Measurements from ENCODE around the gene SFMBT1. TPM values are rescaled to one million over a fixed set of nuclear protein-coding genes. Genes with fewer than 3 reads are reported as not detected.

Gene SFMBT1
- total and polyA plus RNA-seq, 2 experiments from 2014 or later: 5.3 to 24.0 TPM

DNA sequence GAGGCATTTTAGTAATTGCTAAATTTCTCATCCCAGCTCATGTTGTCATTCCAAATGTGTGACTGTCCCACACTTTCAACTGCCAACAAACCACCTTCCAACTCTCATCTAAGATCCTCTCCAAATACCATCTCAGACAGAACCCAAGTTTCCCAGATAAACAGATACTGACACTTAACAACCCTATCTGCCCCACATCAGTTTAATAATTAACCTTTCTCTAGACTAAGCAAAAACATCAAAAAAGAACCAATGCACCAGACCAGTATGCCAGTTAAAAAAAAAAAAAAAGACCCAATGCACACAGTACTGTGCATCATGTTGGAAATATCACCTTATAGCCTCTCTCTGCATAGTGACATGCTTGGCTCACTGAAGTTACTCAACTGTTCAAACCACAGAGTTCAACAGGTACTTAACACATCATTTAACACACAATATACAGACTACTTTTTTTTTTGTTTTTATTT, 5.5 kb downstream of the SFMBT1 start:
- peaks cover 7% of the 10 kb centered on the region for H3K27me3 Mint-ChIP-seq (ENCODE audit: insufficient read depth, low read depth, poor library complexity)
- Histone ChIP-seq H3K36me3 (ENCODE audit: insufficient read depth) (no peaks in the 10 kb centered on the region), H2AFZ (no peak overlapping the region), H3K4me3 (no peak overlapping the region), H3K9me2 (ENCODE audit: insufficient read depth) (0 out of 2 replicates have a peak, but pooled peaks cover 6% of the 10 kb centered on the region), H4K20me1 (replicated peaks; ENCODE audit: insufficient read depth) (peaks cover 9% of the 10 kb centered on the region), H3K79me2 (replicated peaks; ENCODE audit: insufficient read depth) (peaks cover 80% of the 10 kb centered on the region), H3F3A (replicated peaks; ENCODE audit: low read depth) (peaks cover 13% of the 10 kb centered on the region), H3K27me3 (ENCODE audit: insufficient read depth) (peaks cover 17% of the 10 kb centered on the region), H3K4me1 (ENCODE audit: insufficient read depth) (peaks cover 34% of the 10 kb centered on the region), H3K4me2 (no peak overlapping the region), H3K27ac (ENCODE audit: low read depth) (no peak overlapping the region)
- ATAC-seq: no peak
- H3K27ac Mint-ChIP-seq: no peak overlapping the region
- no peak for DNase-seq (ENCODE audit: low spot score)
- TF ChIP-seq, protein P1, sequence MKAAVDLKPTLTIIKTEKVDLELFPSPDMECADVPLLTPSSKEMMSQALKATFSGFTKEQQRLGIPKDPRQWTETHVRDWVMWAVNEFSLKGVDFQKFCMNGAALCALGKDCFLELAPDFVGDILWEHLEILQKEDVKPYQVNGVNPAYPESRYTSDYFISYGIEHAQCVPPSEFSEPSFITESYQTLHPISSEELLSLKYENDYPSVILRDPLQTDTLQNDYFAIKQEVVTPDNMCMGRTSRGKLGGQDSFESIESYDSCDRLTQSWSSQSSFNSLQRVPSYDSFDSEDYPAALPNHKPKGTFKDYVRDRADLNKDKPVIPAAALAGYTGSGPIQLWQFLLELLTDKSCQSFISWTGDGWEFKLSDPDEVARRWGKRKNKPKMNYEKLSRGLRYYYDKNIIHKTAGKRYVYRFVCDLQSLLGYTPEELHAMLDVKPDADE (IDR thresholded peaks at IDR 0.05): no peak
- TF ChIP-seq, protein P2, sequence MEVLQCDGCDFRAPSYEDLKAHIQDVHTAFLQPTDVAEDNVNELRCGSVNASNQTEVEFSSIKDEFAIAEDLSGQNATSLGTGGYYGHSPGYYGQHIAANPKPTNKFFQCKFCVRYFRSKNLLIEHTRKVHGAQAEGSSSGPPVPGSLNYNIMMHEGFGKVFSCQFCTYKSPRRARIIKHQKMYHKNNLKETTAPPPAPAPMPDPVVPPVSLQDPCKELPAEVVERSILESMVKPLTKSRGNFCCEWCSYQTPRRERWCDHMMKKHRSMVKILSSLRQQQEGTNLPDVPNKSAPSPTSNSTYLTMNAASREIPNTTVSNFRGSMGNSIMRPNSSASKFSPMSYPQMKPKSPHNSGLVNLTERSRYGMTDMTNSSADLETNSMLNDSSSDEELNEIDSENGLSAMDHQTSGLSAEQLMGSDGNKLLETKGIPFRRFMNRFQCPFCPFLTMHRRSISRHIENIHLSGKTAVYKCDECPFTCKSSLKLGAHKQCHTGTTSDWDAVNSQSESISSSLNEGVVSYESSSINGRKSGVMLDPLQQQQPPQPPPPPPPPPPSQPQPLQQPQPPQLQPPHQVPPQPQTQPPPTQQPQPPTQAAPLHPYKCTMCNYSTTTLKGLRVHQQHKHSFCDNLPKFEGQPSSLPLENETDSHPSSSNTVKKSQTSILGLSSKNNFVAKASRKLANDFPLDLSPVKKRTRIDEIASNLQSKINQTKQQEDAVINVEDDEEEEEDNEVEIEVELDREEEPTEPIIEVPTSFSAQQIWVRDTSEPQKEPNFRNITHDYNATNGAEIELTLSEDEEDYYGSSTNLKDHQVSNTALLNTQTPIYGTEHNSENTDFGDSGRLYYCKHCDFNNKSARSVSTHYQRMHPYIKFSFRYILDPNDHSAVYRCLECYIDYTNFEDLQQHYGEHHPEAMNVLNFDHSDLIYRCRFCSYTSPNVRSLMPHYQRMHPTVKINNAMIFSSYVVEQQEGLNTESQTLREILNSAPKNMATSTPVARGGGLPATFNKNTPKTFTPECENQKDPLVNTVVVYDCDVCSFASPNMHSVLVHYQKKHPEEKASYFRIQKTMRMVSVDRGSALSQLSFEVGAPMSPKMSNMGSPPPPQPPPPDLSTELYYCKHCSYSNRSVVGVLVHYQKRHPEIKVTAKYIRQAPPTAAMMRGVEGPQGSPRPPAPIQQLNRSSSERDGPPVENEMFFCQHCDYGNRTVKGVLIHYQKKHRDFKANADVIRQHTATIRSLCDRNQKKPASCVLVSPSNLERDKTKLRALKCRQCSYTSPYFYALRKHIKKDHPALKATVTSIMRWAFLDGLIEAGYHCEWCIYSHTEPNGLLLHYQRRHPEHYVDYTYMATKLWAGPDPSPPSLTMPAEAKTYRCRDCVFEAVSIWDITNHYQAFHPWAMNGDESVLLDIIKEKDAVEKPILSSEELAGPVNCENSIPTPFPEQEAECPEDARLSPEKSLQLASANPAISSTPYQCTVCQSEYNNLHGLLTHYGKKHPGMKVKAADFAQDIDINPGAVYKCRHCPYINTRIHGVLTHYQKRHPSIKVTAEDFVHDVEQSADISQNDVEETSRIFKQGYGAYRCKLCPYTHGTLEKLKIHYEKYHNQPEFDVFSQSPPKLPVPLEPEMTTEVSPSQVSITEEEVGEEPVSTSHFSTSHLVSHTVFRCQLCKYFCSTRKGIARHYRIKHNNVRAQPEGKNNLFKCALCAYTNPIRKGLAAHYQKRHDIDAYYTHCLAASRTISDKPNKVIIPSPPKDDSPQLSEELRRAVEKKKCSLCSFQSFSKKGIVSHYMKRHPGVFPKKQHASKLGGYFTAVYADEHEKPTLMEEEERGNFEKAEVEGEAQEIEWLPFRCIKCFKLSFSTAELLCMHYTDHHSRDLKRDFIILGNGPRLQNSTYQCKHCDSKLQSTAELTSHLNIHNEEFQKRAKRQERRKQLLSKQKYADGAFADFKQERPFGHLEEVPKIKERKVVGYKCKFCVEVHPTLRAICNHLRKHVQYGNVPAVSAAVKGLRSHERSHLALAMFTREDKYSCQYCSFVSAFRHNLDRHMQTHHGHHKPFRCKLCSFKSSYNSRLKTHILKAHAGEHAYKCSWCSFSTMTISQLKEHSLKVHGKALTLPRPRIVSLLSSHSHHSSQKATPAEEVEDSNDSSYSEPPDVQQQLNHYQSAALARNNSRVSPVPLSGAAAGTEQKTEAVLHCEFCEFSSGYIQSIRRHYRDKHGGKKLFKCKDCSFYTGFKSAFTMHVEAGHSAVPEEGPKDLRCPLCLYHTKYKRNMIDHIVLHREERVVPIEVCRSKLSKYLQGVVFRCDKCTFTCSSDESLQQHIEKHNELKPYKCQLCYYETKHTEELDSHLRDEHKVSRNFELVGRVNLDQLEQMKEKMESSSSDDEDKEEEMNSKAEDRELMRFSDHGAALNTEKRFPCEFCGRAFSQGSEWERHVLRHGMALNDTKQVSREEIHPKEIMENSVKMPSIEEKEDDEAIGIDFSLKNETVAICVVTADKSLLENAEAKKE (CRISPR knock-in tag; IDR thresholded peaks at IDR 0.05): no peak
- TF ChIP-seq POLR2AphosphoS5 (IDR thresholded peaks at IDR 0.05; ENCODE audit: low read depth): no peak
- no peak for TF ChIP-seq ZNF331 (CRISPR knock-in tag; IDR thresholded peaks at IDR 0.05; ENCODE audit: low read depth)
- TF ChIP-seq CREB1 (CRISPR knock-in tag; IDR thresholded peaks at IDR 0.05; ENCODE audit: low read depth): no peak
- TF ChIP-seq, protein P3, sequence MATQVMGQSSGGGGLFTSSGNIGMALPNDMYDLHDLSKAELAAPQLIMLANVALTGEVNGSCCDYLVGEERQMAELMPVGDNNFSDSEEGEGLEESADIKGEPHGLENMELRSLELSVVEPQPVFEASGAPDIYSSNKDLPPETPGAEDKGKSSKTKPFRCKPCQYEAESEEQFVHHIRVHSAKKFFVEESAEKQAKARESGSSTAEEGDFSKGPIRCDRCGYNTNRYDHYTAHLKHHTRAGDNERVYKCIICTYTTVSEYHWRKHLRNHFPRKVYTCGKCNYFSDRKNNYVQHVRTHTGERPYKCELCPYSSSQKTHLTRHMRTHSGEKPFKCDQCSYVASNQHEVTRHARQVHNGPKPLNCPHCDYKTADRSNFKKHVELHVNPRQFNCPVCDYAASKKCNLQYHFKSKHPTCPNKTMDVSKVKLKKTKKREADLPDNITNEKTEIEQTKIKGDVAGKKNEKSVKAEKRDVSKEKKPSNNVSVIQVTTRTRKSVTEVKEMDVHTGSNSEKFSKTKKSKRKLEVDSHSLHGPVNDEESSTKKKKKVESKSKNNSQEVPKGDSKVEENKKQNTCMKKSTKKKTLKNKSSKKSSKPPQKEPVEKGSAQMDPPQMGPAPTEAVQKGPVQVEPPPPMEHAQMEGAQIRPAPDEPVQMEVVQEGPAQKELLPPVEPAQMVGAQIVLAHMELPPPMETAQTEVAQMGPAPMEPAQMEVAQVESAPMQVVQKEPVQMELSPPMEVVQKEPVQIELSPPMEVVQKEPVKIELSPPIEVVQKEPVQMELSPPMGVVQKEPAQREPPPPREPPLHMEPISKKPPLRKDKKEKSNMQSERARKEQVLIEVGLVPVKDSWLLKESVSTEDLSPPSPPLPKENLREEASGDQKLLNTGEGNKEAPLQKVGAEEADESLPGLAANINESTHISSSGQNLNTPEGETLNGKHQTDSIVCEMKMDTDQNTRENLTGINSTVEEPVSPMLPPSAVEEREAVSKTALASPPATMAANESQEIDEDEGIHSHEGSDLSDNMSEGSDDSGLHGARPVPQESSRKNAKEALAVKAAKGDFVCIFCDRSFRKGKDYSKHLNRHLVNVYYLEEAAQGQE (IDR thresholded peaks at IDR 0.05; ENCODE audit: unreplicated experiment): no peak
- TF ChIP-seq STAT1 (IDR thresholded peaks at IDR 0.05; ENCODE audit: unreplicated experiment): no peak
- no peak for TF ChIP-seq ZNF114 (CRISPR knock-in tag; IDR thresholded peaks at IDR 0.05)
- TF ChIP-seq JUNB (IDR thresholded peaks at IDR 0.05; ENCODE audit: unreplicated experiment): no peak
- TF ChIP-seq, protein P4, sequence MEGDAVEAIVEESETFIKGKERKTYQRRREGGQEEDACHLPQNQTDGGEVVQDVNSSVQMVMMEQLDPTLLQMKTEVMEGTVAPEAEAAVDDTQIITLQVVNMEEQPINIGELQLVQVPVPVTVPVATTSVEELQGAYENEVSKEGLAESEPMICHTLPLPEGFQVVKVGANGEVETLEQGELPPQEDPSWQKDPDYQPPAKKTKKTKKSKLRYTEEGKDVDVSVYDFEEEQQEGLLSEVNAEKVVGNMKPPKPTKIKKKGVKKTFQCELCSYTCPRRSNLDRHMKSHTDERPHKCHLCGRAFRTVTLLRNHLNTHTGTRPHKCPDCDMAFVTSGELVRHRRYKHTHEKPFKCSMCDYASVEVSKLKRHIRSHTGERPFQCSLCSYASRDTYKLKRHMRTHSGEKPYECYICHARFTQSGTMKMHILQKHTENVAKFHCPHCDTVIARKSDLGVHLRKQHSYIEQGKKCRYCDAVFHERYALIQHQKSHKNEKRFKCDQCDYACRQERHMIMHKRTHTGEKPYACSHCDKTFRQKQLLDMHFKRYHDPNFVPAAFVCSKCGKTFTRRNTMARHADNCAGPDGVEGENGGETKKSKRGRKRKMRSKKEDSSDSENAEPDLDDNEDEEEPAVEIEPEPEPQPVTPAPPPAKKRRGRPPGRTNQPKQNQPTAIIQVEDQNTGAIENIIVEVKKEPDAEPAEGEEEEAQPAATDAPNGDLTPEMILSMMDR (conservative IDR thresholded peaks at IDR 0.05; ENCODE audit: low read depth in 2 of 2): no peak
- no peak for TF ChIP-seq EZH2 (IDR thresholded peaks at IDR 0.05; ENCODE audit: low read depth, unreplicated experiment)
- no peak for TF ChIP-seq NANOG (IDR thresholded peaks at IDR 0.05; ENCODE audit: borderline replicate concordance)
- TF ChIP-seq EZH2phosphoT487 (IDR thresholded peaks at IDR 0.05; ENCODE audit: unreplicated experiment): no peak
- H3K4me1 Mint-ChIP-seq: peaks cover 45% of the 10 kb centered on the region
- H3K4me3 Mint-ChIP-seq: no peak overlapping the region
- H3K9me3 Mint-ChIP-seq: no peaks in the 10 kb centered on the region
- H3K36me3 Mint-ChIP-seq (ENCODE audit: low read depth): no peaks in the 10 kb centered on the region

Data from GM23338 (cell line).